SK-N-MC (cell line): ENCODE results near the gene INPP5B.
"Not testable (repeated sequence)": the region's sequence is repeated elsewhere in the genome, so short reads cannot be mapped to it uniquely, and the experiment has no call there.

Source experiments
- EZH2 ChIP-seq: fragments of 200-600 bp; sonication (generic); IDR thresholded peaks from one replicate; pipeline ENCODE4 v1.6.1; 2017; ENCODE audit warnings: antibody characterized with exemption
- FOXP2 ChIP-seq: optimal IDR thresholded peaks from 2 replicates; pipeline ENCODE3; 2011; ENCODE audit warnings: mild to moderate bottlenecking, moderate library complexity; ENCODE audit not compliant: insufficient read depth; ENCODE audit errors: extremely low read length, control extremely low read depth
- POLR2AphosphoS5 ChIP-seq: IDR thresholded peaks from 2 replicates; pipeline ENCODE4 v1.6.1; 2012; ENCODE audit warnings: mild to moderate bottlenecking, low read depth, low read length, borderline replicate concordance

DNA sequence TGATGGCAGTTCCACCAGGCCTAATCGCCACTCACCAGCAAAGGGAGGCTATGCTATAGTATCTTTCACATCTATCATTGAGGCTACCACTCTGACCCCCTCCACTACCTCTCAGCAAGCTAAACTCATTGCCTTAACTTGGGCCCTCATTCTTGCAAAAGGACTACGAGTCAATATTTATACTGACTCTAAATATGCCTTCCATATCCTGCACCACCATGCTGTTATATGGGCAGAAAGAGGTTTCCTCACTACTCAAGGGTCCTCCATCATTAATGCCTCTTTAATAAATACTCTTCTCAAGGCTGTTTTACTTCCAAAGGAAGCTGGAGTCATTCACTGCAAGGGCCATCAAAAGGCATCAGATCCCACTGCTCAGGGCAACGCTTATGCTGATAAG lies 35.4 kb downstream of the INPP5B start:
- not testable (repeated sequence) for TF ChIP-seq POLR2AphosphoS5, EZH2, FOXP2
